MM.1S (cell line): ENCODE results near the gene TAGLN2.

Experiments used
- CTCF ChIP-seq: fragments of 300-600 bp; sonication (generic); IDR thresholded peaks from 2 replicates; pipeline ENCODE4 v1.5.1; 2016; ENCODE audit warnings: antibody characterized with exemption, low read length, mixed read lengths
- EZH2 ChIP-seq: fragments of 300-600 bp; sonication (generic); optimal IDR thresholded peaks from 2 replicates; pipeline ENCODE3; 2017; ENCODE audit warnings: low read depth, mild to moderate bottlenecking, antibody characterized with exemption, low read length, mixed read lengths

- no peak for TF ChIP-seq CTCF
- no peak for TF ChIP-seq EZH2
Observed at GRCh38 chr1:159915571-159916241, 9.6 kb downstream of the TAGLN2 start.
